SW480 (cell line): ENCODE results near the gene FOXA1.
"Not testable (repeated sequence)": the region's sequence is repeated elsewhere in the genome, so short reads cannot be mapped to it uniquely, and the experiment has no call there.

ENCODE experiments used
- DNase-seq: peaks from one replicate; pipeline ENCODE4 v3.0.0-alpha.2; 2016; ENCODE audit warnings: low spot score

The FOXA1 gene

GRCh38 chr14:37555596-37555995 lies 39.5 kb downstream of the FOXA1 start:
- DNase-seq: not testable (repeated sequence)

GRCh38 chr14:37553935-37554550 lies 41.0 kb downstream of the FOXA1 start:
- DNase-seq: no peak

GRCh38 chr14:37551119-37551518 lies 43.9 kb downstream of the FOXA1 start:
- DNase-seq: no peak

- no peak for DNase-seq
These were observed 44.5 kb downstream of the FOXA1 start for GRCh38 chr14:37550511-37550910.

DNA sequence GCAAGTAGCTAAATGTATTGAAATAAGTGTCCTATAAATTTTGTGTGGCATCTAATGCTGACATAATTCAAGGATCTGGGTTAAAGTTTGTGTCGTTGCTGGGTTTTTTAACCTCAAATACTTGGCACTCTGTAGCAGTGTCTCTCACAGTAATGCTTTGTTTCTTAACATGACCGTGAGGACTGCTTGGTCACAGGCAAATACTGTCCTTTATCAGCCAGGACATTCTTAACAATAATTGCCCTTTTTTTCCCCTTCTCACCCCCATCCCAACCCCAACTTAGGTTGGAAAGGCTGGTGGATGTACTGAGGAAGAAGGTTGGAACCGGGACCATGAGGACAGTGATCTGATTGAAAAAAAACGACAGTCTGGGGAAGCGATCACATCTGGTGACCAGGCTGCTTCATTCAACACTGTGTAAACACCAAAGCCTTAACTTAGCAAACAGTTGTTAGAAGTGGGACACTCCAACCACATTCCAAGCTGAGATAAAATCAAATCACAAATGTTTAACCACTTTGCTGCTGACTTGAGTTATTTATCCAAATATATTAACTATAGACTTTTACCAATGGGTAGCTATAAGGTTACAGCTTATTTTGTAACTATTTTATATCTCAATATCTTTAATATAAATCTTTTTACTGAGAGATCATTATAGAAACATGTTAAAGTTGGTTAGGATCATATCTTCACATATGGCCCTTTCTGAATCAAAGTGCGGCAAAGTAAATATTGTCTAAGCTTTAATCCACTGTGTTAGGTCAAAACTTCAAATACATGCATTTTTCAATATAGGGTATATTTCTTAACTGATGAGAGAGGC lies 48.2 kb downstream of the FOXA1 start:
- DNase-seq: no peak

DNA sequence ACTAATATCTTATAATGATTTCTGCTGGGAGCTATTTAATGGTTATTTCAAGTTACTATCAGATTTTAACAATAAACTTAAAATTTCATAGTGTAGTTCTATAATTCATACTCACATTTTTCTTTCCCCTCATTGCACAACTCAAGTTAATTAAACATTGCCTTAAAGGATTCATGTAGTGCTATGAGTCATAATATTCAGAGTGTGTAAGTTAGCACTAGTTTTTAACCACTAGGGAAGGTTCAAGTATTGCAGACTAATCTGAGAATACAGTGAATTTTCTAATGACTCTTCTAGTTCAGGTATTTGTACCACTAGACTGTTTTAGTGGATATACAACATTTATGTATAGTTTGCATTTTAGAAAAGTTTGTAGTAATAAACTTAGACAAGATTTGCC lies 49.9 kb downstream of the FOXA1 start:
- DNase-seq: no peak

DNA sequence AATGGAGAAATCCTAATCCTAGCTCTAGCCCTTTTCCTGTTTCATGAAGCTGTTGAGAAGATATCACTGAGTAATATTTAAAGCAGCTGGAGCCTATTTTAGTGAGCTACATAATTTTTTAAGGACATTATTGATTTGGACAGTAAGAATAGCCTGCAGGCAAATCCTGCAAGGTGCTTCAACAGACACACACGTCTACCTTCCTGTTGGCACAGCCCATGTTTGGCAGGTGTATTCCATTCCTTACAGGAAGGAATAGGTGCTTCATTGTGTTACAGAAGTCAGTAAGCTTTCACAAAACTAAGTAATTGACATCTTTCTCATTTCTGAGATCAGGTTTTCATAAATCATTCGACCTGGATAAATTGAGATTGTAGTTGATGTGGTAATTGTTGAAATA lies 50.6 kb downstream of the FOXA1 start:
- DNase-seq: no peak

- DNase-seq: no peak
These were observed 55.1 kb downstream of the FOXA1 start for GRCh38 chr14:37539992-37540391.
